ENCODE results near the gene ZNF865. TPM values are rescaled to one million over a fixed set of nuclear protein-coding genes. Genes with fewer than 3 reads are reported as not detected.
A peak's percentile ranks its signal among the peaks of the same experiment; 100 is the strongest.

The ZNF865 gene
- total RNA-seq, 1 experiment from 2014 or later: 21.7 TPM

- TF ChIP-seq USF1 (CRISPR knock-in tag; IDR thresholded peaks at IDR 0.05): 0 out of 2 replicates have a peak, but pooled peaks have one; percentile 15
- no peak for TF ChIP-seq NR1H2 (CRISPR knock-in tag; IDR thresholded peaks at IDR 0.05)
- TF ChIP-seq ZNF138 (CRISPR knock-in tag; conservative IDR thresholded peaks at IDR 0.05): no peak
- TF ChIP-seq SMAD4 (CRISPR knock-in tag; IDR thresholded peaks at IDR 0.05): no peak
- no peak for TF ChIP-seq ZNF396 (CRISPR knock-in tag; IDR thresholded peaks at IDR 0.05; ENCODE audit: borderline replicate concordance)
- no peak for TF ChIP-seq OVOL2 (CRISPR knock-in tag; IDR thresholded peaks at IDR 0.05; ENCODE audit: borderline replicate concordance)
- TF ChIP-seq, protein P1, sequence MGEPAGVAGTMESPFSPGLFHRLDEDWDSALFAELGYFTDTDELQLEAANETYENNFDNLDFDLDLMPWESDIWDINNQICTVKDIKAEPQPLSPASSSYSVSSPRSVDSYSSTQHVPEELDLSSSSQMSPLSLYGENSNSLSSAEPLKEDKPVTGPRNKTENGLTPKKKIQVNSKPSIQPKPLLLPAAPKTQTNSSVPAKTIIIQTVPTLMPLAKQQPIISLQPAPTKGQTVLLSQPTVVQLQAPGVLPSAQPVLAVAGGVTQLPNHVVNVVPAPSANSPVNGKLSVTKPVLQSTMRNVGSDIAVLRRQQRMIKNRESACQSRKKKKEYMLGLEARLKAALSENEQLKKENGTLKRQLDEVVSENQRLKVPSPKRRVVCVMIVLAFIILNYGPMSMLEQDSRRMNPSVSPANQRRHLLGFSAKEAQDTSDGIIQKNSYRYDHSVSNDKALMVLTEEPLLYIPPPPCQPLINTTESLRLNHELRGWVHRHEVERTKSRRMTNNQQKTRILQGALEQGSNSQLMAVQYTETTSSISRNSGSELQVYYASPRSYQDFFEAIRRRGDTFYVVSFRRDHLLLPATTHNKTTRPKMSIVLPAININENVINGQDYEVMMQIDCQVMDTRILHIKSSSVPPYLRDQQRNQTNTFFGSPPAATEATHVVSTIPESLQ (CRISPR knock-in tag; IDR thresholded peaks at IDR 0.05): no peak
- peak; percentile 51; the same call in 1 of the 2 replicates for TF ChIP-seq ZNF232 (CRISPR knock-in tag; IDR thresholded peaks at IDR 0.05)
- no peak for TF ChIP-seq GABPB1 (CRISPR knock-in tag; IDR thresholded peaks at IDR 0.05)
- TF ChIP-seq PRDM15 (CRISPR knock-in tag; IDR thresholded peaks at IDR 0.05): no peak
- no peak for TF ChIP-seq ZMAT4 (CRISPR knock-in tag; IDR thresholded peaks at IDR 0.05)
- no peak for TF ChIP-seq MYBL2 (CRISPR knock-in tag; IDR thresholded peaks at IDR 0.05)
- TF ChIP-seq PRRX2 (CRISPR knock-in tag; IDR thresholded peaks at IDR 0.05): no peak
- peak; percentile 63; the same call in 1 of the 2 replicates for TF ChIP-seq NFYB (CRISPR knock-in tag; conservative IDR thresholded peaks at IDR 0.05; ENCODE audit: low read depth)
- no peak for TF ChIP-seq TEAD1 (CRISPR knock-in tag; IDR thresholded peaks at IDR 0.05)
- no peak for TF ChIP-seq ZBTB21 (CRISPR knock-in tag; IDR thresholded peaks at IDR 0.05; ENCODE audit: borderline replicate concordance)
- TF ChIP-seq SMAD3 (CRISPR knock-in tag; IDR thresholded peaks at IDR 0.05; ENCODE audit: borderline replicate concordance): no peak
- TF ChIP-seq GRHL2 (CRISPR knock-in tag; IDR thresholded peaks at IDR 0.05; ENCODE audit: insufficient replicate concordance, severe bottlenecking): no peak
- no peak for TF ChIP-seq KAT7 (CRISPR knock-in tag; IDR thresholded peaks at IDR 0.05; ENCODE audit: borderline replicate concordance)
- TF ChIP-seq CTCF (IDR thresholded peaks at IDR 0.05): no peak
- TF ChIP-seq NFE2L1 (CRISPR knock-in tag; IDR thresholded peaks at IDR 0.05): peak; percentile 55; the same call in 1 of the 2 replicates
- TF ChIP-seq ESRRA (CRISPR knock-in tag; IDR thresholded peaks at IDR 0.05; ENCODE audit: borderline replicate concordance): no peak
- TF ChIP-seq, protein P2, sequence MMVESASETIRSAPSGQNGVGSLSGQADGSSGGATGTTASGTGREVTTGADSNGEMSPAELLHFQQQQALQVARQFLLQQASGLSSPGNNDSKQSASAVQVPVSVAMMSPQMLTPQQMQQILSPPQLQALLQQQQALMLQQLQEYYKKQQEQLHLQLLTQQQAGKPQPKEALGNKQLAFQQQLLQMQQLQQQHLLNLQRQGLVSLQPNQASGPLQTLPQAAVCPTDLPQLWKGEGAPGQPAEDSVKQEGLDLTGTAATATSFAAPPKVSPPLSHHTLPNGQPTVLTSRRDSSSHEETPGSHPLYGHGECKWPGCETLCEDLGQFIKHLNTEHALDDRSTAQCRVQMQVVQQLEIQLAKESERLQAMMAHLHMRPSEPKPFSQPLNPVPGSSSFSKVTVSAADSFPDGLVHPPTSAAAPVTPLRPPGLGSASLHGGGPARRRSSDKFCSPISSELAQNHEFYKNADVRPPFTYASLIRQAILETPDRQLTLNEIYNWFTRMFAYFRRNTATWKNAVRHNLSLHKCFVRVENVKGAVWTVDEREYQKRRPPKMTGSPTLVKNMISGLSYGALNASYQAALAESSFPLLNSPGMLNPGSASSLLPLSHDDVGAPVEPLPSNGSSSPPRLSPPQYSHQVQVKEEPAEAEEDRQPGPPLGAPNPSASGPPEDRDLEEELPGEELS (CRISPR knock-in tag; IDR thresholded peaks at IDR 0.05): peak; percentile 43; the same call in 1 of the 2 replicates
- no peak for TF ChIP-seq NR2C2 (CRISPR knock-in tag; IDR thresholded peaks at IDR 0.05)
- TF ChIP-seq, protein P3, sequence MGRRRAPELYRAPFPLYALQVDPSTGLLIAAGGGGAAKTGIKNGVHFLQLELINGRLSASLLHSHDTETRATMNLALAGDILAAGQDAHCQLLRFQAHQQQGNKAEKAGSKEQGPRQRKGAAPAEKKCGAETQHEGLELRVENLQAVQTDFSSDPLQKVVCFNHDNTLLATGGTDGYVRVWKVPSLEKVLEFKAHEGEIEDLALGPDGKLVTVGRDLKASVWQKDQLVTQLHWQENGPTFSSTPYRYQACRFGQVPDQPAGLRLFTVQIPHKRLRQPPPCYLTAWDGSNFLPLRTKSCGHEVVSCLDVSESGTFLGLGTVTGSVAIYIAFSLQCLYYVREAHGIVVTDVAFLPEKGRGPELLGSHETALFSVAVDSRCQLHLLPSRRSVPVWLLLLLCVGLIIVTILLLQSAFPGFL (CRISPR knock-in tag; IDR thresholded peaks at IDR 0.05; ENCODE audit: borderline replicate concordance): no peak
- no peak for TF ChIP-seq IRF2 (CRISPR knock-in tag; IDR thresholded peaks at IDR 0.05; ENCODE audit: borderline replicate concordance, low read depth)
Observed at GRCh38 chr19:55599842-55600661, 5.4 kb upstream of the ZNF865 start, which contains the start of gene ZNF524 (continued).
